22Rv1 (cell line): ENCODE data around the gene IFITM10.

Experiments
- ZFX ChIP-seq: fragments of 450-650 bp; IDR thresholded peaks from 2 replicates; pipeline ENCODE4 v1.6.1; 2017; ENCODE audit warnings: antibody characterized with exemption, borderline replicate concordance
- TF ChIP-seq, protein P1 (sequence below): fragments of 450-650 bp; IDR thresholded peaks from 2 replicates; pipeline ENCODE4 v1.5.1; 2017; ENCODE audit warnings: mild to moderate bottlenecking

- TF ChIP-seq, protein P1, sequence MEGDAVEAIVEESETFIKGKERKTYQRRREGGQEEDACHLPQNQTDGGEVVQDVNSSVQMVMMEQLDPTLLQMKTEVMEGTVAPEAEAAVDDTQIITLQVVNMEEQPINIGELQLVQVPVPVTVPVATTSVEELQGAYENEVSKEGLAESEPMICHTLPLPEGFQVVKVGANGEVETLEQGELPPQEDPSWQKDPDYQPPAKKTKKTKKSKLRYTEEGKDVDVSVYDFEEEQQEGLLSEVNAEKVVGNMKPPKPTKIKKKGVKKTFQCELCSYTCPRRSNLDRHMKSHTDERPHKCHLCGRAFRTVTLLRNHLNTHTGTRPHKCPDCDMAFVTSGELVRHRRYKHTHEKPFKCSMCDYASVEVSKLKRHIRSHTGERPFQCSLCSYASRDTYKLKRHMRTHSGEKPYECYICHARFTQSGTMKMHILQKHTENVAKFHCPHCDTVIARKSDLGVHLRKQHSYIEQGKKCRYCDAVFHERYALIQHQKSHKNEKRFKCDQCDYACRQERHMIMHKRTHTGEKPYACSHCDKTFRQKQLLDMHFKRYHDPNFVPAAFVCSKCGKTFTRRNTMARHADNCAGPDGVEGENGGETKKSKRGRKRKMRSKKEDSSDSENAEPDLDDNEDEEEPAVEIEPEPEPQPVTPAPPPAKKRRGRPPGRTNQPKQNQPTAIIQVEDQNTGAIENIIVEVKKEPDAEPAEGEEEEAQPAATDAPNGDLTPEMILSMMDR, result no peak
- TF ChIP-seq ZFX, result no peak
Measured at GRCh38 chr11:1783725-1784529, 33.5 kb upstream of the IFITM10 start.
